Measurements from ENCODE around the gene RND3. TPM values are rescaled to one million over a fixed set of nuclear protein-coding genes. Genes with fewer than 3 reads are reported as not detected.

RND3 gene
- polyA plus RNA-seq, 3 donors: not detected

- no peak overlapping the region for H3K4me3 ChIP-seq (replicated peaks in 1 of 3; ENCODE audit: low read depth in 2 of 3, low read length in 3 of 3)
- Mint-ChIP-seq H3K27me3 (ENCODE audit: low read depth in 3 of 3) (no peaks in the 10 kb centered on the region), H3K4me3 (no peak overlapping the region), H3K4me1 (no peaks in the 10 kb centered on the region), H3K36me3 (no peaks in the 10 kb centered on the region), H3K9me3 (peaks cover 0 to 1% (median 0%) of the 10 kb centered on the region in 7 donors), H3K27ac (no peak overlapping the region)
- intact Hi-C loops (cut with micrococcal nuclease): no loop called here
- H3K4me1 ChIP-seq (ENCODE audit: control insufficient read depth in 1 of 2, insufficient read depth in 2 of 2, low read length in 2 of 2): no peaks in the 10 kb centered on the region
- WGBS (ENCODE audit: insufficient coverage): 88% methylated on average over 1 of the region's 1 CpG
- H3K79me2 ChIP-seq (ENCODE audit: insufficient read depth, low read length): no peaks in the 10 kb centered on the region
- no peaks in the 10 kb centered on the region for H3K27me3 ChIP-seq (ENCODE audit: control insufficient read depth in 2 of 2, insufficient read depth in 2 of 2, low read length in 2 of 2)
- H3K9me3 ChIP-seq (replicated peaks in 1 of 2; ENCODE audit: control insufficient read depth in 1 of 2, insufficient read depth in 1 of 2, low read length in 2 of 2): no peaks in the 10 kb centered on the region
- no peaks in the 10 kb centered on the region for H3K36me3 ChIP-seq (replicated peaks in 1 of 2; ENCODE audit: control insufficient read depth in 1 of 2, insufficient read depth in 2 of 2, low read length in 2 of 2)
- no peak for DNase-seq
- no peaks in the 10 kb centered on the region for H4K20me1 ChIP-seq (ENCODE audit: insufficient read depth, low read length)
- no peak overlapping the region for H3K9ac ChIP-seq (ENCODE audit: insufficient read depth, low read length, poor library complexity, severe bottlenecking)
- no peak overlapping the region for H3K4me2 ChIP-seq (replicated peaks; ENCODE audit: extremely low read depth, low read length, poor library complexity, severe bottlenecking)
- H2AFZ ChIP-seq (ENCODE audit: insufficient read depth, low read depth, low read length, poor library complexity, severe bottlenecking): no peak overlapping the region
- TF ChIP-seq CTCF (IDR thresholded peaks at IDR 0.05): no peak
- H3K27ac ChIP-seq (ENCODE audit: low read depth in 1 of 2, low read length in 2 of 2): no peak overlapping the region
Observed at GRCh38 chr2:150464270-150464669, 23.2 kb downstream of the RND3 start.

GRCh38 chr2:150462770-150463169, 24.7 kb downstream of the RND3 start:
- Histone ChIP-seq H3K9me3 (replicated peaks in 1 of 2; ENCODE audit: control insufficient read depth in 1 of 2, insufficient read depth in 1 of 2, low read length in 2 of 2) (no peaks in the 10 kb centered on the region), H3K27ac (ENCODE audit: low read depth in 1 of 2, low read length in 2 of 2) (no peak overlapping the region), H3K4me1 (ENCODE audit: control insufficient read depth in 1 of 2, insufficient read depth in 2 of 2, low read length in 2 of 2) (no peaks in the 10 kb centered on the region), H4K20me1 (ENCODE audit: insufficient read depth, low read length) (no peaks in the 10 kb centered on the region), H3K79me2 (ENCODE audit: insufficient read depth, low read length) (no peaks in the 10 kb centered on the region), H3K36me3 (replicated peaks in 1 of 2; ENCODE audit: control insufficient read depth in 1 of 2, insufficient read depth in 2 of 2, low read length in 2 of 2) (no peaks in the 10 kb centered on the region), H3K4me3 (replicated peaks in 1 of 3; ENCODE audit: low read depth in 2 of 3, low read length in 3 of 3) (no peak overlapping the region), H2AFZ (ENCODE audit: insufficient read depth, low read depth, low read length, poor library complexity, severe bottlenecking) (no peak overlapping the region), H3K4me2 (replicated peaks; ENCODE audit: extremely low read depth, low read length, poor library complexity, severe bottlenecking) (no peak overlapping the region), H3K9ac (ENCODE audit: insufficient read depth, low read length, poor library complexity, severe bottlenecking) (no peak overlapping the region), H3K27me3 (ENCODE audit: control insufficient read depth in 2 of 2, insufficient read depth in 2 of 2, low read length in 2 of 2) (no peaks in the 10 kb centered on the region)
- no peaks in the 10 kb centered on the region for H3K36me3 Mint-ChIP-seq
- WGBS (ENCODE audit: insufficient coverage): 71% methylated on average over 1 of the region's 2 CpGs
- no peak overlapping the region for H3K4me3 Mint-ChIP-seq
- H3K27ac Mint-ChIP-seq: no peak overlapping the region
- intact Hi-C loops (cut with micrococcal nuclease): no loop called here
- H3K9me3 Mint-ChIP-seq: peaks cover 0 to 5% (median 0%) of the 10 kb centered on the region in 7 donors
- TF ChIP-seq CTCF (IDR thresholded peaks at IDR 0.05): no peak
- H3K4me1 Mint-ChIP-seq: no peaks in the 10 kb centered on the region
- H3K27me3 Mint-ChIP-seq (ENCODE audit: low read depth in 3 of 3): peaks cover 0 to 2% (median 0%) of the 10 kb centered on the region in 3 donors
- DNase-seq: no peak
